ENCODE results near the gene DUS3L. TPM values are rescaled to one million over a fixed set of nuclear protein-coding genes. Genes with fewer than 3 reads are reported as not detected.

Gene DUS3L
- polyA plus RNA-seq, 1 donor (not counting 4 experiments of a cell fraction or from before 2014, with no cell fraction given) = 12.0 TPM

- no peak overlapping the region for H3K4me3 ChIP-seq (ENCODE audit: control insufficient read depth in 2 of 3, extremely low read depth in 1 of 3, insufficient read depth in 2 of 3, low read depth in 1 of 3, low read length in 3 of 3)
- no peak overlapping the region for H3K4me2 ChIP-seq (ENCODE audit: control insufficient read depth, extremely low read depth, insufficient read depth, low read depth, low read length)
- FAIRE-seq (no peak), DNase-seq (ENCODE audit: low read depth, low spot score) (no peak)
- no peaks in the 10 kb centered on the region for H4K20me1 ChIP-seq (ENCODE audit: control insufficient read depth, extremely low read depth, insufficient read depth, low read length)
- no peaks in the 10 kb centered on the region for H3K36me3 ChIP-seq (ENCODE audit: control insufficient read depth in 2 of 2, extremely low read depth in 1 of 2, insufficient read depth in 2 of 2, low read length in 2 of 2)
- no peak overlapping the region for H3K27ac ChIP-seq (ENCODE audit: control insufficient read depth, insufficient read depth, low read length)
- peaks cover 38% of the 10 kb centered on the region for H3K27me3 ChIP-seq (ENCODE audit: control insufficient read depth, extremely low read depth, insufficient read depth, low read length)
- H3K4me1 ChIP-seq (ENCODE audit: control insufficient read depth, extremely low read depth, insufficient read depth, low read length) = peaks cover 7% of the 10 kb centered on the region
- no peaks in the 10 kb centered on the region for H3K9me3 ChIP-seq (ENCODE audit: control insufficient read depth, low read depth, low read length)
- H3K9ac ChIP-seq (ENCODE audit: control insufficient read depth, extremely low read depth, insufficient read depth, low read length) = no peak overlapping the region
- H3K79me2 ChIP-seq (ENCODE audit: control insufficient read depth, insufficient read depth, low read length) = no peaks in the 10 kb centered on the region
- no peak overlapping the region for H2AFZ ChIP-seq (ENCODE audit: control insufficient read depth, low read length)
- dilution Hi-C loops (cut with MboI; ENCODE audit: extremely low pct_ligation_motif_present, low sequenced_read_pairs) = no loop called here
- no peaks in the 10 kb centered on the region for H3K9me1 ChIP-seq (ENCODE audit: control insufficient read depth, extremely low read depth, insufficient read depth, low read length)
- no peak for TF ChIP-seq EZH2 (IDR thresholded peaks at IDR 0.05; ENCODE audit: low read length)
- no peak for TF ChIP-seq CTCF (optimal IDR thresholded peaks at IDR 0.05 in 1 of 3, IDR thresholded peaks at IDR 0.05 in 1 of 3, conservative IDR thresholded peaks at IDR 0.05 in 1 of 3; ENCODE audit: extremely low read depth in 1 of 3, insufficient read depth in 2 of 3, low read length in 3 of 3)
Observed at GRCh38 chr19:5799247-5800241, 8.6 kb upstream of the DUS3L start.

GRCh38 chr19:5798244-5798643 lies 7.3 kb upstream of the DUS3L start:
- no peaks in the 10 kb centered on the region for H3K36me3 ChIP-seq (ENCODE audit: control insufficient read depth in 2 of 2, extremely low read depth in 1 of 2, insufficient read depth in 2 of 2, low read length in 2 of 2)

More at GRCh38 chr19:5798244-5798643, 7.3 kb upstream of the DUS3L start:
- DNase-seq (ENCODE audit: low read depth, low spot score) = no peak
- Histone ChIP-seq H3K4me2 (ENCODE audit: control insufficient read depth, extremely low read depth, insufficient read depth, low read depth, low read length) (no peak overlapping the region), H2AFZ (ENCODE audit: control insufficient read depth, low read length) (no peak overlapping the region), H3K4me1 (ENCODE audit: control insufficient read depth, extremely low read depth, insufficient read depth, low read length) (peaks cover under 1% of the 10 kb centered on the region), H3K27me3 (ENCODE audit: control insufficient read depth, extremely low read depth, insufficient read depth, low read length) (peaks cover 31% of the 10 kb centered on the region), H3K79me2 (ENCODE audit: control insufficient read depth, insufficient read depth, low read length) (no peaks in the 10 kb centered on the region), H3K27ac (ENCODE audit: control insufficient read depth, insufficient read depth, low read length) (no peak overlapping the region), H4K20me1 (ENCODE audit: control insufficient read depth, extremely low read depth, insufficient read depth, low read length) (no peaks in the 10 kb centered on the region), H3K9me1 (ENCODE audit: control insufficient read depth, extremely low read depth, insufficient read depth, low read length) (no peaks in the 10 kb centered on the region), H3K9me3 (ENCODE audit: control insufficient read depth, low read depth, low read length) (no peaks in the 10 kb centered on the region), H3K9ac (ENCODE audit: control insufficient read depth, extremely low read depth, insufficient read depth, low read length) (no peak overlapping the region), H3K4me3 (ENCODE audit: control insufficient read depth in 2 of 3, extremely low read depth in 1 of 3, insufficient read depth in 2 of 3, low read depth in 1 of 3, low read length in 3 of 3) (no peak overlapping the region)
- dilution Hi-C loops (cut with MboI; ENCODE audit: extremely low pct_ligation_motif_present, low sequenced_read_pairs) = no loop called here
- TF ChIP-seq EZH2 (IDR thresholded peaks at IDR 0.05; ENCODE audit: low read length) = no peak
- TF ChIP-seq CTCF (optimal IDR thresholded peaks at IDR 0.05 in 1 of 3, IDR thresholded peaks at IDR 0.05 in 1 of 3, conservative IDR thresholded peaks at IDR 0.05 in 1 of 3; ENCODE audit: extremely low read depth in 1 of 3, insufficient read depth in 2 of 3, low read length in 3 of 3) = no peak
- FAIRE-seq = no peak
